Effector CD4-positive, alpha-beta T cell (primary cell): Measurements from ENCODE around the gene ZNF185.

Source experiments
- DNase-seq: peaks from one replicate; pipeline ENCODE4 v3.0.0-alpha.2; 2020
- total RNA-seq: gene quantifications from one replicate; lab custom pipeline; 2026; lab: John Stamatoyannopoulos, UW

Gene ZNF185
- 3.4 reads per million, percentile 13 among the genes with 10 or more reads in this experiment for total RNA-seq

GRCh38 chrX:152897222-152898131, at the start of gene ZNF185:
TSS of gene ZNF185 (plus strand) at chrX:152898067. CDS start at chrX:152914490, 16,423 bp downstream.
- no peak for DNase-seq

GRCh38 chrX:152850465-152850864, 47.4 kb upstream of the ZNF185 start:
- DNase-seq, result no peak

- no peak for DNase-seq
These were observed 43.9 kb upstream of the ZNF185 start for GRCh38 chrX:152853986-152854385.

GRCh38 chrX:152861116-152861515, 36.8 kb upstream of the ZNF185 start:
- no peak for DNase-seq

- DNase-seq, result no peak
These were observed 36.0 kb upstream of the ZNF185 start for GRCh38 chrX:152861826-152862225.

DNA sequence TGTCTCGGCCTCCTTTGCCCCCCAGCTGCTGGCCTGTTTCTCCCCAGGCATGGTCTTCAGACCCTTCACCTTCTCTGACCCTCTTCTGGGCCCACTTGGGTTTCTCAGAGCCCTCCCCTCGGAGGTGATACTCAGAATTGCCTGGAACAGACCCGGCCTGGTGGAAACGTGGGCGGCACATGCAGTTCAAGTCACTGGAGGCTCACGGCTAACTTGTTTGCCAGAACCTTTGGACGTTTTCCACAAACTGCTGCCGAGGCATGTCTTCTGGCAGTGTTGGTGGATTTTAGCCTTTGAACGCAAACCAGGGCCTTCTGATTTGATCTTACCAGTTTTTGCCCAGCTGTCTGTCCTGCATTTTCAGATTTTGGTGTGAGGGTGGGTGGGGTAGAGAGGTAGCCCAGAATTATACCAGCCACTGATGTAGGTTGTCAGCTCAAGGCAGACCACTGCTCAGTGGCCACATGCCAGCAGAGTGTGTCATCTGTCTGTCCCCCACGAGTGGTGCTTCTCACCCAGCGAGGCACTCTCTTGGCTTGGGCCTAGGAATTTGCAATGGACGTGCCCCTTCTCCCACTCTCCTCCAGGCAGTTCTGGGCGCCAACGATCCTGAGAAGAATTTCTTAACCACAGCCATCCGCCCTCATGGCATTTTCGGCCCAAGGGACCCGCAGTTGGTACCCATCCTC, 32.5 kb upstream of the ZNF185 start:
- no peak for DNase-seq

GRCh38 chrX:152866386-152866785, 31.5 kb upstream of the ZNF185 start:
- DNase-seq, result no peak

- DNase-seq, result no peak
These were observed 27.9 kb upstream of the ZNF185 start for GRCh38 chrX:152869972-152870371.

GRCh38 chrX:152871260-152871659, 26.6 kb upstream of the ZNF185 start:
- DNase-seq, result no peak

GRCh38 chrX:152872522-152872921, 25.3 kb upstream of the ZNF185 start:
- no peak for DNase-seq

GRCh38 chrX:152873361-152873760, 24.5 kb upstream of the ZNF185 start:
- DNase-seq, result no peak

GRCh38 chrX:152876931-152877840, 20.7 kb upstream of the ZNF185 start:
- no peak for DNase-seq

DNA sequence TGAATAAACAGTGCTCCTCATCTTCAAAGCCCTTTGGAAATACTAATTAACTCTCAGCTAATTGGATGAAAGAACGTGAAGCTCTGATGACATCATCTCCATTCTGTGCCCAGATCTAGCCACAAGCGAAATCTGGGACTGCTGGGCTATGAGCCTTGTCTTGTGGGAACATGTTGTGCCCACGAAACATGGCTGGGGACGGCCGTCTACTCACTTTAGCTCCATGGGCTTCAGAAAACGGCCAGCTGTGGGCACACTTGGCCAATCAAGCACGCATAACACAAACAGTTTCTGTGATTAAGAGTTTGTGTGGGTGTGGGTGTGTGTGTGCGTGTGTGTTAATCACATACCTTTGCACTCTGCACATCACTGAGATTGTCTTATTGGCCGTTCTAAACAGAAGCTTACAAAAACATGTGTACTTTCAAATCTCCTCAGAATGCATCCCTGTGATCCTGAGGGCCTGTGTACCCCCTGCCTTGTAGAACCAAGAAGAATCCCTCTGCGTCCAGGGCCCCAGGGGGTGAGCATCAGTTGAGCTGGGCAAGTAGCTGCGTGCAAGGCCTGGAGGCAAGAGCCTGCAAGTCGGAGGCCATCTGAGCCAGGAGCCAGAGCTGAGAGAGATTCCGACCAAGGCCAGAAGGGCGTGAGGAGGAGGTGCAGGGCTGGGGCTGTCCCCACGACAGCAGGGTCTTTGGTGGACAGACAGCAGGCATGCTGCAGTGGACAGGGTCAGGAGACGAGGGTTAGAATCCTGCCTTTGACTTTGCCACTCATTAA, 18.7 kb upstream of the ZNF185 start:
- DNase-seq, result no peak

GRCh38 chrX:152881289-152881688, 16.6 kb upstream of the ZNF185 start:
- no peak for DNase-seq

- no peak for DNase-seq
These were observed 13.7 kb upstream of the ZNF185 start for GRCh38 chrX:152884171-152884570.

DNA sequence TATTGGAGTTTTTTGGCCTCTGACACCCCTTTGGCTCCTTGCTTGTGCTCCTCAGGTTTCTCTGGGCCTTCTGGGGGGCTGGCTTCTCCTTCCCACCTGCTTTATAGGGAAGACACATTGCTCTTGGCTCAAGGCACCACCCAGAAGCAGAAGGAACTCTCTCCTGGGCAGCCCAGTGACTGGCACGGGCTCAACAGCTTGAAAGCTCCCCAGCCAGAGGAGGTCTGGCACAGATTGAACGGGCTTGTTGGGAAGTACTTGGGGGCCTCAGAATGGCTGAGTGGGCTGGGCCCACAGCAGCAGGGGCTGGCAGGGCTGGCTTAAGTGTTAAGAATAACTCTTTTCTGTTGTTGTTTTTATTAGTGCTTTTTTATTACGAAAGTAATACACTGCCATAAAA, 11.2 kb upstream of the ZNF185 start:
- no peak for DNase-seq

GRCh38 chrX:152892499-152892898, 5.4 kb upstream of the ZNF185 start:
- DNase-seq, result no peak

DNA sequence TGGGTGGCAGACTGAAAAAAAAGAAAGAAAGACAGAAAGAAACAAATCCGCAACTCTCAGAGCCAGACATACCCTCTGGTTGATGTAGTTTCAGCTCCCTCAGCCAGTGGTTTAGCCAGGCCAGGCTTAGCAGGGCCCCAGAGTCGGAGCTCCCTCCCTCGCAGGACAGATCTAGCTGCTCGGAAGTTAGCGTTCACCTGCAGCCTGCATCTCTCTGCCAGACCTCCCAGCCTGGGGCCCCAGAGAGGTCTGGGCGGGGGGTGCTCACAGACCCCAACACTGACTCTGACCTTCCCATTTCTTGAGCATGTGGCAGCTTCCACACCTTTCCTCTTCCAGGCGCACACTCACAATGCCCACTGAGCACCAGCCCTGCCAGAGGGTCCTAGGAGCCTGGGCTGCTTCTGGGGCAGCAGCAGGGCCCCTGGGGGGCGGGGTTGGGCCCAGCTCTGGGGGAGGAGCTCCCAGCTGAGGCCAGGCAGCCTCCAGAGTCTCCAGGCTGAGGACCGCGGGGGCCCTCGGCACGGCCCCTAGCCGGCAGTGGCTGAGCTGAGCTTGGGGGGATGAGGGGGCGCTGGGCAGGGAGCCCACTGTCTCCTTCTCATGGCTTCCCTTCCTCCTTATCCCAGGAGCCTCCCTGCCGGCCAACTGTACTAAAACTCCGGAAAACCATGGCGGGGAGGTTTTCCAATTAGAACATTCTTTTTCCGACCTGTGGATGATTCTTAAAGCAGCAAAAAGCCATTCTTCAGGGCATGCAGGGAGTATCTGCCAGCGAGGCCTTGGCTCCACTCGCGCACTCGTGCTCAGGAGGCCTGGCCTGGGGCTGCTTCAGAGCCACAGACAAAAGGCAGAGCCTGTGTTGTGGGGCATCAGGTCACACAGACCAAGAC, 4.6 kb upstream of the ZNF185 start:
- no peak for DNase-seq

DNA sequence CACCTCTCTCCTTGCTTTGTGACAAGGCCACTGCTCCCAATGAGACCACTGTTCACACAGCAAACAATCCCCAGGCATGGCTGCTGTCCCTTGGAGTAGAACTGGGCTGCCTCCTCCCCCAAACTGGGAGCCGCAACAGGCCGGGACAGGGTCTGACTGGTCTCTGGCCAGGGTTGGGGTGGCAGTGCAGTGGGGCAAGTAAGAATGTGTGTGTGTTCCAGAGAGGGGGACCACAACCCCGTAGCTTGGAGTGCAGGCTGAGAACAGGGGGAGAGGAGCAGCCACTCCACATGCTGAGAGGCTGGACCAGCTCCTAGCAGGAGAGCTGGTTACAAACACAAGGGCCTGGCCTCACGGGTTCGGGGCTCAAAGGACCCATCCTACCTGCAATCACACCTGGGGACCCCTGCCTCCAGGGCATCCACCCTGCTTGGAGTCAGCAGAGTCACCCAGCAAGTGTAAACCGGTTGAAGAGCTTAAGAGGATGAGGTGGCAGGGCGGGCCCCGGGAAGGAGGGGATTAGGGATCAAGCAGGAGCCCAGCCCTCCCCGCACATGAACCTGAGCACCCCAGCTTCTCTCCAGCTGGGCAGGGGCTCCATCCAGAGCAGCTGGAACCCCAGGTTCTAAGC, 3.8 kb upstream of the ZNF185 start:
- no peak for DNase-seq

GRCh38 chrX:152895121-152895520, 2.7 kb upstream of the ZNF185 start:
- DNase-seq, result no peak
